K562 (cell line): ENCODE data around the gene AKAP10. TPM values are rescaled to one million over a fixed set of nuclear protein-coding genes. Genes with fewer than 3 reads are reported as not detected.

Experiments
- ATAC-seq: fragments of 200-7000 bp; cut with Tn5 transposase; 3 replicates; pipeline ENCODE4 v1.9.1; 2020; ENCODE audit warnings: moderate library complexity
- BruUV-seq: library from RNA; stranded (reverse); fragments of 400-500 nt; replicated peaks from 2 replicates; lab custom pipeline; 2021; lab: Mats Ljungman, UMichigan
- CTCF ChIA-PET: fragments of 300-600 bp; formaldehyde crosslinking; extraction: SDS; loops from one replicate; lab custom pipeline; 2021; ENCODE audit warnings: low intra/inter-chr PET ratio; lab: Yijun Ruan, JAX
- POLR2A ChIA-PET: fragments of 300-600, 350-650 bp; sonication (Branson Sonifier 250); formaldehyde crosslinking; extraction: SDS; loops from one replicate; lab custom pipeline; 2021; ENCODE audit warnings: antibody characterized with exemption, inconsistent platforms; lab: Yijun Ruan, JAX
- DNase-seq, 4 experiments: peaks; one replicate each; pipeline versions ENCODE4 v3.0.0 to v3.0.0-alpha.2; 2011 to 2018; ENCODE audit warnings: low spot score in 3 of 4, mixed read lengths in 3 of 4; ENCODE audit errors: extremely low read depth in 1 of 4
- FAIRE-seq: peaks from 2 replicates; lab custom pipeline; 2011; peaks lifted over from hg19 to GRCh38; lab: Jason Lieb, UNC
- H2AFZ ChIP-seq: 2 replicates; pipeline ENCODE4 v1.6.0; 2011; ENCODE audit warnings: low read depth, low read length, control low read depth, inconsistent platforms
- H3K27ac ChIP-seq: fragments of 200-600 bp; 3 replicates; pipeline ENCODE4 v1.8.0; 2011; ENCODE audit warnings: low read depth, mild to moderate bottlenecking, control low read depth, inconsistent platforms, low read length, moderate library complexity, mixed read lengths; ENCODE audit errors: extremely low read depth
- H3K27me3 ChIP-seq, 2 experiments: fragments of 300-600 bp in 1 of 2; 2 replicates in 1 of 2; 3 replicates in 1 of 2; pipeline versions ENCODE4 v1.6.0 to v1.8.0; 2011; ENCODE audit warnings: inconsistent platforms in 2 of 2, low read length in 2 of 2, mild to moderate bottlenecking in 1 of 2, mixed read lengths in 1 of 2, moderate library complexity in 1 of 2; ENCODE audit not compliant: control insufficient read depth in 2 of 2, insufficient read depth in 2 of 2
- H3K36me3 ChIP-seq: fragments of 300-600 bp; 3 replicates; pipeline ENCODE4 v1.8.0; 2011; ENCODE audit warnings: mild to moderate bottlenecking, low read length, inconsistent platforms; ENCODE audit not compliant: control insufficient read depth, insufficient read depth
- H3K4me1 ChIP-seq, 2 experiments: fragments of 200-600 bp in 1 of 2; replicated peaks in 1 of 2; 2 replicates in 1 of 2; 3 replicates in 1 of 2; pipeline versions ENCODE4 v1.5.1 to v1.8.0; 2011; ENCODE audit warnings: inconsistent platforms in 2 of 2, low read length in 2 of 2, mild to moderate bottlenecking in 1 of 2, mixed read lengths in 1 of 2, moderate library complexity in 1 of 2; ENCODE audit not compliant: control insufficient read depth in 2 of 2, insufficient read depth in 2 of 2
- H3K4me2 ChIP-seq: 2 replicates; pipeline ENCODE4 v1.6.1; 2011; ENCODE audit warnings: low read length, control low read depth, inconsistent platforms, mixed read lengths; ENCODE audit not compliant: insufficient read depth
- H3K4me3 ChIP-seq: fragments of 200-600 bp; sonication (generic), shearing (Covaris generic); 2 replicates; pipeline ENCODE4 v1.5.1; 2016; ENCODE audit warnings: control low read depth, inconsistent platforms
- H3K79me2 ChIP-seq: fragments of 200-600 bp; 3 replicates; pipeline ENCODE4 v1.8.0; 2011; ENCODE audit warnings: low read length, inconsistent platforms; ENCODE audit not compliant: control insufficient read depth, insufficient read depth
- H3K9ac ChIP-seq, 2 experiments: 2 replicates each; pipeline versions ENCODE4 v1.6.0 to v1.6.1; 2011; ENCODE audit warnings: low read depth in 2 of 2, low read length in 2 of 2, control low read depth in 1 of 2, inconsistent platforms in 1 of 2, mild to moderate bottlenecking in 1 of 2, mixed read lengths in 1 of 2; ENCODE audit not compliant: insufficient read depth in 1 of 2
- H3K9me1 ChIP-seq: one replicate; pipeline ENCODE4 v1.6.0; 2011; ENCODE audit warnings: inconsistent platforms, mild to moderate bottlenecking, low read length, moderate library complexity; ENCODE audit not compliant: control insufficient read depth, insufficient read depth
- H3K9me3 ChIP-seq: replicated peaks from 2 replicates; pipeline ENCODE4 v1.5.1; 2011; ENCODE audit warnings: low read depth, low read length, inconsistent platforms; ENCODE audit not compliant: control insufficient read depth, insufficient read depth
- H4K20me1 ChIP-seq: replicated peaks from 2 replicates; pipeline ENCODE4 v1.6.1; 2011; ENCODE audit warnings: low read length, inconsistent platforms, mixed read lengths; ENCODE audit not compliant: control insufficient read depth, insufficient read depth
- AFF1 ChIP-seq, 2 experiments: fragments of 450-650 bp; IDR thresholded peaks; 2 replicates each; pipeline ENCODE4 v1.6.1; 2018; ENCODE audit warnings: mild to moderate bottlenecking in 2 of 2, low read depth in 1 of 2; ENCODE audit not compliant: partially characterized antibody in 2 of 2
- ATF7 ChIP-seq: fragments of 450-650 bp; IDR thresholded peaks from 2 replicates; pipeline ENCODE4 v1.7.1; 2014; ENCODE audit warnings: mild to moderate bottlenecking, moderate library complexity
- CBX8 ChIP-seq: fragments of 200-600 bp; sonication (generic); IDR thresholded peaks from 2 replicates; pipeline ENCODE4 v1.6.1; 2012; ENCODE audit warnings: borderline replicate concordance, mixed run types, low read depth, mild to moderate bottlenecking, moderate library complexity, mixed read lengths, low read length, control low read depth, inconsistent platforms; ENCODE audit not compliant: poor library complexity, severe bottlenecking; ENCODE audit errors: extremely low read depth
- CREB3L1 ChIP-seq: fragments of 450-650 bp; IDR thresholded peaks from 2 replicates; pipeline ENCODE4 v1.6.1; 2014; ENCODE audit warnings: low read depth, mild to moderate bottlenecking, moderate library complexity, borderline replicate concordance
- HMGN3 ChIP-seq: IDR thresholded peaks from 2 replicates; pipeline ENCODE4 v1.6.1; 2011; ENCODE audit warnings: borderline replicate concordance, low read depth, mild to moderate bottlenecking, mixed read lengths, low read length; ENCODE audit not compliant: insufficient read length; ENCODE audit errors: extremely low read depth
- KDM5B ChIP-seq: fragments of 200-600 bp; sonication (generic); IDR thresholded peaks from 2 replicates; pipeline ENCODE4 v1.6.1; 2012; ENCODE audit warnings: low read depth, mild to moderate bottlenecking, moderate library complexity, low read length, control low read depth, inconsistent platforms; ENCODE audit not compliant: insufficient replicate concordance
- MAZ ChIP-seq, 2 experiments: fragments of 450-650 bp in 1 of 2; sonication (generic) in 1 of 2; formaldehyde crosslinking; IDR thresholded peaks in 1 of 2; conservative IDR thresholded peaks in 1 of 2; 2 replicates each; pipeline versions ENCODE4 v1.4.0 to v1.5.0; 2020; ENCODE audit warnings: mild to moderate bottlenecking in 1 of 2, missing genetic modification reagents in 1 of 2
- NRF1 ChIP-seq, 2 experiments: fragments of 450-650 bp; IDR thresholded peaks in 1 of 2; conservative IDR thresholded peaks in 1 of 2; 2 replicates each; pipeline ENCODE4 v1.6.1; 2014; ENCODE audit warnings: mild to moderate bottlenecking in 2 of 2
- PCBP1 ChIP-seq: fragments of 200-400 bp; formaldehyde crosslinking; IDR thresholded peaks from 2 replicates; pipeline ENCODE4 v1.6.1; 2018; ENCODE audit warnings: mild to moderate bottlenecking, low read depth, low read length; ENCODE audit not compliant: poor library complexity, severe bottlenecking
- PHF8 ChIP-seq: fragments of 200-600 bp; sonication (generic); IDR thresholded peaks from 2 replicates; pipeline ENCODE4 v1.6.1; 2012; ENCODE audit warnings: mixed run types, mild to moderate bottlenecking, inconsistent platforms, low read length, moderate library complexity, borderline replicate concordance
- ZNF263 ChIP-seq: sonication (generic); formaldehyde crosslinking; IDR thresholded peaks from 2 replicates; pipeline ENCODE4 v1.8.0; 2022; ENCODE audit warnings: mild to moderate bottlenecking, missing genetic modification reagents, borderline replicate concordance
- ZNF324 ChIP-seq: fragments of 250-450 bp; sonication (Bioruptor Pico); IDR thresholded peaks from 2 replicates; pipeline ENCODE4 v1.4.0; 2020; ENCODE audit warnings: mild to moderate bottlenecking
- WGBS: fragments of 100-300 bp; shearing (Covaris generic); methylation state at CpG from one replicate; pipeline ENCODE4 v1.1.6; 2016; ENCODE audit warnings: low coverage, mixed read lengths; ENCODE audit not compliant: insufficient coverage; ENCODE audit errors: missing lambda C conversion rate; 5-methylcytosine and 5-hydroxymethylcytosine counted together
- in situ Hi-C: fragments of 300-500 bp; cut with MboI; formaldehyde crosslinking; loops from 4 replicates; pipeline ENCODE4 v1.15.0; 2018; ENCODE audit warnings: inconsistent platforms, mixed read lengths
- intact Hi-C: fragments of 100-400 bp; cut with micrococcal nuclease; formaldehyde crosslinking; loops from 2 replicates; pipeline ENCODE4 v1.14.2; 2022
- polyA plus RNA-seq, 8 experiments: library from polyadenylated mRNA; depleted of rRNA in 4 of 8; stranded (reverse) in 5 of 8; unstranded in 3 of 8; fragments of >200 nt; fragmentation: Nextera tagmentation in 2 of 8; fragmentation: Illumina TruSeq in 1 of 8; extraction: Ambion mirVana in 2 of 8; extraction: Trizol in 1 of 8; gene quantifications; 2 replicates each; pipeline versions ENCODE4 v1.2.1 to v1.2.3, GENCODE V29; 2011 to 2014; ENCODE audit warnings: inconsistent platforms in 1 of 8, missing spikeins in 1 of 8
- total RNA-seq, 7 experiments: library from RNA; depleted of rRNA in 6 of 7; stranded (reverse); fragments of >200 nt in 6 of 7; fragmentation: Illumina TruSeq in 2 of 7; extraction: Trizol in 2 of 7; gene quantifications; 2 replicates each; pipeline versions ENCODE4 v1.2.1 to v1.2.3, GENCODE V29; 2011 to 2021; ENCODE audit warnings: low replicate concordance in 1 of 7

Gene AKAP10
- total and polyA plus RNA-seq, 9 of the 15 experiments (the other 6 are each of a cell fraction or from before 2014, with no cell fraction given), result 4.0 to 20.3 (median 8.2) TPM

- Histone ChIP-seq H4K20me1 (no peaks in the 10 kb centered on the region), H3K4me2 (peak overlapping the region; percentile 97), H3K27ac (peak overlapping the region; percentile 43; the same call in 2 of the 3 replicates), H3K27me3 (no peaks in the 10 kb centered on the region), H3K36me3 (no peaks in the 10 kb centered on the region), H3K79me2 (peaks cover 26% of the 10 kb centered on the region), H3K9ac (peak overlapping the region; percentile 57 to 83), H3K9me3 (no peaks in the 10 kb centered on the region), H3K4me1 (peaks cover 0 to 20% of the 10 kb centered on the region in 2 experiments; a peak in 4 of 5 replicates), H2AFZ (peak overlapping the region; percentile 94), H3K9me1 (no peaks in the 10 kb centered on the region), H3K4me3 (peak overlapping the region; percentile 63)
- POLR2A ChIA-PET, result interaction anchor here (1.6 kb wide), 1 partner anchor 93 kb away, joined by 3 read pairs; no protein-coding TSS in a partner anchor
- no peak for ATAC-seq
- peak in 1 of 4 experiments; percentile 78 for DNase-seq
- 9% methylated on average over 5 of the region's 18 CpGs for whole genome bisulfite sequencing
- intact Hi-C loops, result no loop called here
- no TSS peak for BruUV-seq
- no peak for FAIRE-seq
- CTCF ChIA-PET, result interaction anchor here (0.6 to 0.9 kb wide), 2 partner anchors 16 to 19 kb away, joined by 3 to 6 read pairs; no protein-coding TSS in a partner anchor
- in situ Hi-C loops, result no loop called here
- TF ChIP-seq CREB3L1, result peak; percentile 56; the same call in 1 of the 2 replicates
- TF ChIP-seq ZNF324 (CRISPR knock-in tag), result no peak
- TF ChIP-seq CBX8, result no peak
- TF ChIP-seq MAZ (CRISPR knock-in tag; conservative IDR thresholded peaks at IDR 0.05 in 1 of 2, IDR thresholded peaks at IDR 0.05 in 1 of 2), result peak in 1 of 2 experiments; percentile 13; a peak in 1 of 4 replicates
- peak; percentile 32; the same call in 1 of the 2 replicates for TF ChIP-seq PHF8
- 0 out of 2 replicates have a peak, but pooled peaks have one; percentile 36 for TF ChIP-seq ZNF263 (CRISPR knock-in tag)
- peak; percentile 8 for TF ChIP-seq KDM5B
- peak in 1 of 2 experiments; percentile 30 for TF ChIP-seq AFF1 (IDR thresholded peaks at IDR 0.05; ENCODE audit: low read depth in 1 of 2, partially characterized antibody in 2 of 2)
- TF ChIP-seq HMGN3, result peak; percentile 29
- TF ChIP-seq PCBP1, result peak; percentile 14
- TF ChIP-seq NRF1 (conservative IDR thresholded peaks at IDR 0.05 in 1 of 2, IDR thresholded peaks at IDR 0.05 in 1 of 2), result peak in 1 of 2 experiments; percentile 22; a peak in 1 of 4 replicates
- TF ChIP-seq ATF7, result peak; percentile 26; the same call in 1 of the 2 replicates
Observed at GRCh38 chr17:20009052-20009301, 31.3 kb upstream of the AKAP10 start.
